HEK293T (cell line): Measurements from ENCODE around the gene TSTD2.

Experiments
- BHLHE40 ChIP-seq: fragments of 450-650 bp; IDR thresholded peaks from 2 replicates; pipeline ENCODE4 v1.6.1; 2016; ENCODE audit warnings: mild to moderate bottlenecking, moderate library complexity, borderline replicate concordance
- CTBP1 ChIP-seq: fragments of 450-650 bp; IDR thresholded peaks from 2 replicates; pipeline ENCODE4 v1.6.1; 2016; ENCODE audit warnings: borderline replicate concordance
- ELF4 ChIP-seq: fragments of 450-650 bp; IDR thresholded peaks from 2 replicates; pipeline ENCODE4 v1.6.1; 2017; ENCODE audit warnings: antibody characterized with exemption
- FOXA1 ChIP-seq: fragments of 450-650 bp; IDR thresholded peaks from 2 replicates; pipeline ENCODE4 v1.6.1; 2016; ENCODE audit warnings: mild to moderate bottlenecking
- FOXM1 ChIP-seq: fragments of 450-650 bp; IDR thresholded peaks from 2 replicates; pipeline ENCODE4 v1.6.1; 2017; ENCODE audit warnings: mild to moderate bottlenecking, borderline replicate concordance
- LEF1 ChIP-seq: fragments of 450-650 bp; IDR thresholded peaks from 2 replicates; pipeline ENCODE4 v1.6.1; 2017; ENCODE audit warnings: mild to moderate bottlenecking, borderline replicate concordance
- NFRKB ChIP-seq: fragments of 450-650 bp; IDR thresholded peaks from 2 replicates; pipeline ENCODE4 v1.6.1; 2016; ENCODE audit warnings: mild to moderate bottlenecking, moderate library complexity
- SP1 ChIP-seq: fragments of 450-650 bp; IDR thresholded peaks from 2 replicates; pipeline ENCODE4 v1.6.1; 2017
- SUZ12 ChIP-seq: fragments of 450-650 bp; IDR thresholded peaks from 2 replicates; pipeline ENCODE4 v1.6.1; 2016; ENCODE audit warnings: mild to moderate bottlenecking
- TARDBP ChIP-seq: fragments of 450-650 bp; IDR thresholded peaks from 2 replicates; pipeline ENCODE4 v1.6.1; 2016
- TF ChIP-seq, protein P1 (sequence below): fragments of 450-650 bp; IDR thresholded peaks from 2 replicates; pipeline ENCODE4 v1.6.1; 2016

DNA sequence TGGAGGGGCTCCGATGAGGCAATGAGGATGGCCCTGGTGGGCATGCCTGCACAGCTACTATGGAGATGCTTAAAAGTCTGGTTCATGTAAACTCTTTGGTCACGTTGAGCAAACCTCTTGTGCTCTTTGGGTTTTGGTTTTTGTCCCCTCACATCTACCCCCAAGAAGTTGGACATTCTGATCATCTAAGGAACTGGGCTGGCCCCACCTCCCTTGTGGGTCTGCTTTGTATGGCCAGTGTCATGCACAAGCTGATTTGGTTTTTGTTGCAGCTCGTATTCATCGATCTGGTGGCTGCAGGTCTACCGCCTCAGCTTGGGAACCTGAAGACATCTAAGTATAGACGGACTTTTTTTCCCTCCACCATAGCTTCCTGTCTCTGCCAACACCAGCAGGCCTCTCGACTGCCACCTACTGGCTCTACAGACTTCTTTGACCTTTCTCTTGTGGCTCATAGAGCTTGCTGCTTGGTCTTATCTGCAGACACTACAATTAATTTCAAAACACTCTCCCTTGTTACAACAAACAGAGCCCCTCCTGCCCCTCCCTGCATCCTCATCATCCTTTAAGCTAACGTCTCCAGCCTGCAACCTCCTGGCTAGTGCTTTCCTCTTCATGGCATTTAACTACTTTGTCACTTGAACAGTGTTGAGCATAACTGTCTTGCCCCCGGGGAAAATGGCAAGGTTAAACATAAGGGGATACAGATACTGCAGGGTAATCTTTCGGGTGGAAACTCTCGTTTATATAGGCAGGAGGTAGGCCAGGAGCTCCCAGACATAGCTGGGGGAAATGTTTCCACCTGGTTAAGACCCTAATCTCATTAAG lies 34.5 kb downstream of the TSTD2 start:
- TF ChIP-seq SUZ12 (no peak), BHLHE40 (no peak), ELF4 (no peak), LEF1 (no peak), SP1 (no peak), FOXM1 (no peak), CTBP1 (no peak), FOXA1 (no peak), NFRKB (no peak), TARDBP (no peak)
- TF ChIP-seq, protein P1, sequence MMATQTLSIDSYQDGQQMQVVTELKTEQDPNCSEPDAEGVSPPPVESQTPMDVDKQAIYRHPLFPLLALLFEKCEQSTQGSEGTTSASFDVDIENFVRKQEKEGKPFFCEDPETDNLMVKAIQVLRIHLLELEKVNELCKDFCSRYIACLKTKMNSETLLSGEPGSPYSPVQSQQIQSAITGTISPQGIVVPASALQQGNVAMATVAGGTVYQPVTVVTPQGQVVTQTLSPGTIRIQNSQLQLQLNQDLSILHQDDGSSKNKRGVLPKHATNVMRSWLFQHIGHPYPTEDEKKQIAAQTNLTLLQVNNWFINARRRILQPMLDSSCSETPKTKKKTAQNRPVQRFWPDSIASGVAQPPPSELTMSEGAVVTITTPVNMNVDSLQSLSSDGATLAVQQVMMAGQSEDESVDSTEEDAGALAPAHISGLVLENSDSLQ: no peak
